Osteoblast (primary cell): ENCODE data around the gene GABRB1. TPM values are rescaled to one million over a fixed set of nuclear protein-coding genes. Genes with fewer than 3 reads are reported as not detected.

Source experiments
- DNase-seq: peaks from one replicate; pipeline ENCODE4 v3.0.0; 2011; ENCODE audit warnings: low spot score, mixed read lengths; ENCODE audit not compliant: insufficient read length; ENCODE audit errors: missing footprints
- H2AFZ ChIP-seq: 2 replicates; pipeline ENCODE4 v1.6.0; 2011; ENCODE audit warnings: mild to moderate bottlenecking, low read length
- H3K27ac ChIP-seq: 2 replicates; pipeline ENCODE4 v1.5.1; 2011; ENCODE audit warnings: mild to moderate bottlenecking, low read depth, low read length, moderate library complexity
- H3K27me3 ChIP-seq: 2 replicates; pipeline ENCODE4 v1.6.0; 2012; ENCODE audit warnings: mild to moderate bottlenecking, control low read depth, inconsistent platforms, low read length, moderate library complexity; ENCODE audit not compliant: insufficient read depth
- H3K36me3 ChIP-seq: 2 replicates; pipeline ENCODE4 v1.5.1; 2011; ENCODE audit warnings: mild to moderate bottlenecking, low read length, control low read depth, moderate library complexity; ENCODE audit not compliant: insufficient read depth
- H3K4me1 ChIP-seq: 2 replicates; pipeline ENCODE4 v1.5.1; 2011; ENCODE audit warnings: mild to moderate bottlenecking, low read length, control low read depth, moderate library complexity; ENCODE audit not compliant: insufficient read depth
- H3K4me2 ChIP-seq: 2 replicates; pipeline ENCODE4 v1.6.0; 2011; ENCODE audit warnings: mild to moderate bottlenecking, low read length; ENCODE audit not compliant: insufficient read depth
- H3K4me3 ChIP-seq: fragments of 200-600 bp; sonication (generic); 3 replicates; pipeline ENCODE4 v1.5.1; 2012; ENCODE audit warnings: mild to moderate bottlenecking, low read length, inconsistent platforms; ENCODE audit not compliant: insufficient read depth
- H3K79me2 ChIP-seq: 2 replicates; pipeline ENCODE4 v1.6.0; 2012; ENCODE audit warnings: mild to moderate bottlenecking, low read length, control low read depth, inconsistent platforms; ENCODE audit not compliant: insufficient read depth
- H3K9me3 ChIP-seq: 2 replicates; pipeline ENCODE4 v1.5.1; 2011; ENCODE audit warnings: low read depth, low read length, control low read depth
- H4K20me1 ChIP-seq: 2 replicates; pipeline ENCODE4 v1.6.0; 2012; ENCODE audit warnings: mild to moderate bottlenecking, low read length, control low read depth; ENCODE audit not compliant: insufficient read depth
- CTCF ChIP-seq: IDR thresholded peaks from 2 replicates; pipeline ENCODE4 v1.5.1; 2011; ENCODE audit warnings: mild to moderate bottlenecking, low read depth, low read length, moderate library complexity; ENCODE audit errors: extremely low read depth
- total RNA-seq: library from RNA; depleted of rRNA; stranded (reverse); fragments of >200 nt; gene quantifications from 2 replicates; pipeline ENCODE4 v1.2.3, GENCODE V29; 2012

The GABRB1 gene
- total RNA-seq, 1 donor: not detected

DNA sequence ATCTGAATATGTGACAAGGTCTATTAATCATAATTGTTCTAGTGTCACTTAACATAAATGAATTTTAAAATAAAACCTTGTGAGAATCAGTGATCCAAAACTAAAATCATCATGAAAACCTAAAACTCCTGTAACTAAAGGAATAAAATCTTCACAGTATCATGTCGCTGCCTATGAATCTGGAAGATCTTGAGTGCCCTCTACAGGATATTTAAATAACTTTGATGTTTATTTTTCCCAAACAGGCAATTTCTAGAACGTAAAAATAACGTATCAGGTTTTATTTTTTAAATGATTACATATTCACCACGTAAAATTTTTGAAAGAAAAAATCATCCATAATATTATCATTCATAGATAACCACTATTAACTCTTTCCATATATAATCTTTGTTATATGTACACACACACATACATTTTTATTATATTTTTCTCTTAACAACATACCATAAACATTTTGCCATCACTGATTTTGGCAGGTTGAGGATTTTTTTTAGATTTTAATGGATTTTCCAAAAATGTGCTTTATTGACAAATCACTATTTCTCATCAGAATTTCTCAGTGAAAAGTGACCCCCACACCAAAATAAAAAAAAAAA, 352.6 kb downstream of the GABRB1 start:
- Histone ChIP-seq H3K4me1 (no peaks in the 10 kb centered on the region), H4K20me1 (no peaks in the 10 kb centered on the region), H3K4me2 (no peak overlapping the region), H3K36me3 (no peaks in the 10 kb centered on the region), H3K9me3 (no peaks in the 10 kb centered on the region), H3K27ac (no peak overlapping the region), H3K79me2 (no peaks in the 10 kb centered on the region), H3K4me3 (no peak overlapping the region), H2AFZ (no peak overlapping the region), H3K27me3 (no peaks in the 10 kb centered on the region)
- peak; percentile 32 for DNase-seq
- peak; percentile 58 for TF ChIP-seq CTCF

DNA sequence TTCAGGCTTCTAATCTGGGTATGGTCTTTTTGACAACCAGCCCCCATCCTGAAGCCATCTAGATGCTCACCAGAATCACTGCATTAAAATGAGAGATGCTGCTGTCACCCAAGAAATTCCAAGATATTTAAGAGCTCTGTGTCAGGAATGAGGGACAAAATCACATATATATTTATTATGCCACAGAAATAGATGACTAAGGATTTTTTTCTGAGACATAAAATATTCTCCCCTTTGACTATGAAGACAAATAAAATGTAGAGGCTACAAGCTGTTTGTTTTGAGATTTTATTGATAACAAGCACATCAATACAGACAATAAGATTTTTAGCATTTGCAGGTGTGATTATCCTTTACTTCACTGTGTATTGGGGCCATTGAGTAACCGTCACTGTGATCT, 354.8 kb downstream of the GABRB1 start:
- Histone ChIP-seq H2AFZ (no peak overlapping the region), H4K20me1 (no peaks in the 10 kb centered on the region), H3K4me3 (no peak overlapping the region), H3K4me2 (no peak overlapping the region), H3K36me3 (no peaks in the 10 kb centered on the region), H3K9me3 (no peaks in the 10 kb centered on the region), H3K4me1 (no peaks in the 10 kb centered on the region), H3K27ac (no peak overlapping the region), H3K27me3 (no peaks in the 10 kb centered on the region), H3K79me2 (no peaks in the 10 kb centered on the region)
- no peak for DNase-seq
- TF ChIP-seq CTCF: no peak

GRCh38 chr4:47386561-47387235, 355.3 kb downstream of the GABRB1 start:
- Histone ChIP-seq H3K4me2 (no peak overlapping the region), H4K20me1 (no peaks in the 10 kb centered on the region), H3K36me3 (no peaks in the 10 kb centered on the region), H3K9me3 (no peaks in the 10 kb centered on the region), H3K27me3 (no peaks in the 10 kb centered on the region), H2AFZ (no peak overlapping the region), H3K4me1 (no peaks in the 10 kb centered on the region), H3K79me2 (no peaks in the 10 kb centered on the region), H3K4me3 (no peak overlapping the region), H3K27ac (no peak overlapping the region)
- no peak for TF ChIP-seq CTCF
- no peak for DNase-seq

GRCh38 chr4:47390428-47391125, 359.2 kb downstream of the GABRB1 start:
- Histone ChIP-seq H3K4me3 (no peak overlapping the region), H3K4me2 (no peak overlapping the region), H3K79me2 (no peaks in the 10 kb centered on the region), H3K27ac (no peak overlapping the region), H2AFZ (no peak overlapping the region), H3K9me3 (no peaks in the 10 kb centered on the region), H4K20me1 (no peaks in the 10 kb centered on the region), H3K27me3 (peaks cover 6% of the 10 kb centered on the region), H3K4me1 (no peaks in the 10 kb centered on the region), H3K36me3 (no peaks in the 10 kb centered on the region)
- TF ChIP-seq CTCF: no peak
- no peak for DNase-seq
